ENCODE data around the gene CXorf58.
"Not testable (repeated sequence)": the region's sequence is repeated elsewhere in the genome, so short reads cannot be mapped to it uniquely, and the experiment has no call there.

Gene CXorf58

GRCh38 chrX:23959781-23960180 is 52.0 kb downstream of the CXorf58 start:
- DNase-seq, result no peak

DNA sequence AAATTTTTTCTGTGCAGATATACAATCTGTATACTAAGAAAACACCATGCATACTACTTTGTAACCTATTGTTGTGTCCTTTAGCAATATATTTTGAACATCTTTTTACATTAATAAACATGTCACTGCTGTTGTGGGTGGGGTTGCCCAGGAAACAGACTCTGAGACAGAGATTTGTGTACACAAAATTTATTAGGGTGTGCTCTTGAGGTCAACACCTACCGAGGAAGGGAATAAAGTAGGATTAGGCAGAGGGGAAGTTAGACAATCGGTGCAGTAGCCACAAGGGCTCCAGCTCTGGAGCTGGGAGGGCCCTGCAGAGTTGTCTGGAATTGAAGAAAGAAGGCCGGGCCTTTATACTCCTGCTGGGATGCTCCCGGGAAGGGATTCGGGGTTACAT is 56.4 kb downstream of the CXorf58 start:
- no peak for DNase-seq

GRCh38 chrX:23965630-23966029 is 57.8 kb downstream of the CXorf58 start:
- not testable (repeated sequence) for DNase-seq

DNA sequence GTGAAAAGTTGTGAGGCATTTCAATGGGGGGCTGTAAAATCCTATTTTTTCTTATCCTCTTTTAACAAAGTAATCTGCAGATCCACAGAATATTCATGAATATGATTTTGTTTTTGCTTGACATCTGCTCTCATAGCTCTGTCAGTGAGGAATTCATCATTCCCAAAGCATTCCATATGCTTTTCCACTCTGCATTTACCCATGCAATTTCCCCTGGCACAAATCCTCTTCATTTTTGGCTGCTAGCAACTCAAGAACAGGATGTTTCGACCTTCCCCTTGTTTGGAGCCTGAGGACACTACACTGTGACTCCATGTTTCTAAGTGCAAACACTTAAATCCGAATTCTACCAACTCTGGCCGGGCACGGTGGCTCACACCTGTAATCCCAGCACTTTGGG is 70.7 kb downstream of the CXorf58 start:
- peak; percentile 29 for DNase-seq

GRCh38 chrX:23980011-23980441 is 72.2 kb downstream of the CXorf58 start:
- no peak for DNase-seq

- no peak for DNase-seq
Observed at GRCh38 chrX:23981222-23981621, 73.4 kb downstream of the CXorf58 start.

GRCh38 chrX:23981711-23982110 is 73.9 kb downstream of the CXorf58 start:
- DNase-seq, result no peak

DNA sequence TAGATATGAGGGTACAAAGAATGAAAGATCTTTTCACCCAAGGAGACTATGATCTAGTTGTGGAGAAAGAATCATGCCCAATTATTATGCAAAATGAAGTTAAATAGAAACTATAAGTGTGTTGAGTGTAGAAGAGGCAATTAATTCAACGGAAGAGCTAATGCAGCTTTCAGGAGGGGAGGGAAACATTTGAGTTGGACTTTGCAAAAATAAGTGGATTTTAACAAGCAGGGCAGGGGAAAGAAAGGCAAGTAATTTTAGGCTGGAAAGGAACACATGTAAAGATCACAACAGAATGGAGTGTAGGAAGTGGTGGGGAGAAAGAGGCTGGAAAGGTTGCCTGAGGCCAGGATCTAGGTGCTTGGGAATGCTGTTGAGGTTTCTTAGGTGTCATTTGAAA is 75.1 kb downstream of the CXorf58 start:
- DNase-seq, result no peak

Measured in left hindlimb (tissue), 1 donor.